K562 (cell line): ENCODE measurements around the gene RBFA. TPM values are rescaled to one million over a fixed set of nuclear protein-coding genes. Genes with fewer than 3 reads are reported as not detected.

Experiments used
- ATAC-seq: fragments of 200-7000 bp; cut with Tn5 transposase; 3 replicates; pipeline ENCODE4 v1.9.1; 2020; ENCODE audit warnings: moderate library complexity
- BruUV-seq: library from RNA; stranded (reverse); fragments of 400-500 nt; replicated peaks from 2 replicates; lab custom pipeline; 2021; lab: Mats Ljungman, UMichigan
- CTCF ChIA-PET: fragments of 300-600 bp; formaldehyde crosslinking; extraction: SDS; loops from one replicate; lab custom pipeline; 2021; ENCODE audit warnings: low intra/inter-chr PET ratio; lab: Yijun Ruan, JAX
- POLR2A ChIA-PET: fragments of 300-600, 350-650 bp; sonication (Branson Sonifier 250); formaldehyde crosslinking; extraction: SDS; loops from one replicate; lab custom pipeline; 2021; ENCODE audit warnings: antibody characterized with exemption, inconsistent platforms; lab: Yijun Ruan, JAX
- DNase-seq, 4 experiments: peaks; one replicate each; pipeline versions ENCODE4 v3.0.0 to v3.0.0-alpha.2; 2011 to 2018; ENCODE audit warnings: low spot score in 3 of 4, mixed read lengths in 3 of 4; ENCODE audit errors: extremely low read depth in 1 of 4
- FAIRE-seq: peaks from 2 replicates; lab custom pipeline; 2011; peaks lifted over from hg19 to GRCh38; lab: Jason Lieb, UNC
- H2AFZ ChIP-seq: 2 replicates; pipeline ENCODE4 v1.6.0; 2011; ENCODE audit warnings: low read depth, low read length, control low read depth, inconsistent platforms
- H3K27ac ChIP-seq: fragments of 200-600 bp; 3 replicates; pipeline ENCODE4 v1.8.0; 2011; ENCODE audit warnings: low read depth, mild to moderate bottlenecking, control low read depth, inconsistent platforms, low read length, moderate library complexity, mixed read lengths; ENCODE audit errors: extremely low read depth
- H3K27me3 ChIP-seq, 2 experiments: fragments of 300-600 bp in 1 of 2; 2 replicates in 1 of 2; 3 replicates in 1 of 2; pipeline versions ENCODE4 v1.6.0 to v1.8.0; 2011; ENCODE audit warnings: inconsistent platforms in 2 of 2, low read length in 2 of 2, mild to moderate bottlenecking in 1 of 2, mixed read lengths in 1 of 2, moderate library complexity in 1 of 2; ENCODE audit not compliant: control insufficient read depth in 2 of 2, insufficient read depth in 2 of 2
- H3K36me3 ChIP-seq: fragments of 300-600 bp; 3 replicates; pipeline ENCODE4 v1.8.0; 2011; ENCODE audit warnings: mild to moderate bottlenecking, low read length, inconsistent platforms; ENCODE audit not compliant: control insufficient read depth, insufficient read depth
- H3K4me1 ChIP-seq, 2 experiments: fragments of 200-600 bp in 1 of 2; replicated peaks in 1 of 2; 2 replicates in 1 of 2; 3 replicates in 1 of 2; pipeline versions ENCODE4 v1.5.1 to v1.8.0; 2011; ENCODE audit warnings: inconsistent platforms in 2 of 2, low read length in 2 of 2, mild to moderate bottlenecking in 1 of 2, mixed read lengths in 1 of 2, moderate library complexity in 1 of 2; ENCODE audit not compliant: control insufficient read depth in 2 of 2, insufficient read depth in 2 of 2
- H3K4me2 ChIP-seq: 2 replicates; pipeline ENCODE4 v1.6.1; 2011; ENCODE audit warnings: low read length, control low read depth, inconsistent platforms, mixed read lengths; ENCODE audit not compliant: insufficient read depth
- H3K4me3 ChIP-seq: fragments of 200-600 bp; sonication (generic), shearing (Covaris generic); 2 replicates; pipeline ENCODE4 v1.5.1; 2016; ENCODE audit warnings: control low read depth, inconsistent platforms
- H3K79me2 ChIP-seq: fragments of 200-600 bp; 3 replicates; pipeline ENCODE4 v1.8.0; 2011; ENCODE audit warnings: low read length, inconsistent platforms; ENCODE audit not compliant: control insufficient read depth, insufficient read depth
- H3K9ac ChIP-seq, 2 experiments: 2 replicates each; pipeline versions ENCODE4 v1.6.0 to v1.6.1; 2011; ENCODE audit warnings: low read depth in 2 of 2, low read length in 2 of 2, control low read depth in 1 of 2, inconsistent platforms in 1 of 2, mild to moderate bottlenecking in 1 of 2, mixed read lengths in 1 of 2; ENCODE audit not compliant: insufficient read depth in 1 of 2
- H3K9me1 ChIP-seq: one replicate; pipeline ENCODE4 v1.6.0; 2011; ENCODE audit warnings: inconsistent platforms, mild to moderate bottlenecking, low read length, moderate library complexity; ENCODE audit not compliant: control insufficient read depth, insufficient read depth
- H3K9me3 ChIP-seq: replicated peaks from 2 replicates; pipeline ENCODE4 v1.5.1; 2011; ENCODE audit warnings: low read depth, low read length, inconsistent platforms; ENCODE audit not compliant: control insufficient read depth, insufficient read depth
- H4K20me1 ChIP-seq: replicated peaks from 2 replicates; pipeline ENCODE4 v1.6.1; 2011; ENCODE audit warnings: low read length, inconsistent platforms, mixed read lengths; ENCODE audit not compliant: control insufficient read depth, insufficient read depth
- ARHGAP35 ChIP-seq: fragments of 450-650 bp; IDR thresholded peaks from 2 replicates; pipeline ENCODE4 v1.6.1; 2018; ENCODE audit not compliant: partially characterized antibody
- CHD1 ChIP-seq: fragments of 200-600 bp; sonication (generic); IDR thresholded peaks from one replicate; pipeline ENCODE4 v1.6.1; 2012; ENCODE audit warnings: mild to moderate bottlenecking, moderate library complexity, low read length, inconsistent platforms
- KAT7 ChIP-seq: sonication (generic); formaldehyde crosslinking; IDR thresholded peaks from 2 replicates; pipeline ENCODE4 v1.8.0; 2022; ENCODE audit warnings: missing genetic modification reagents, mild to moderate bottlenecking, borderline replicate concordance
- KLF13 ChIP-seq: fragments of 450-650 bp; IDR thresholded peaks from 2 replicates; pipeline ENCODE4 v1.6.1; 2016; ENCODE audit warnings: missing genetic modification characterization, low read depth, mild to moderate bottlenecking, missing compliant biosample characterization, moderate library complexity, borderline replicate concordance
- PURB ChIP-seq: sonication (generic); formaldehyde crosslinking; IDR thresholded peaks from 2 replicates; pipeline ENCODE4 v1.9.0; 2021; ENCODE audit warnings: low read depth, mild to moderate bottlenecking, missing genetic modification reagents
- SMARCE1 ChIP-seq: fragments of 450-650 bp; IDR thresholded peaks from 2 replicates; pipeline ENCODE4 v1.7.1; 2016; ENCODE audit warnings: mild to moderate bottlenecking
- TBL1XR1 ChIP-seq, 2 experiments: IDR thresholded peaks; 2 replicates each; pipeline ENCODE4 v1.6.1; 2012; ENCODE audit warnings: improper control_type of control experiment in 2 of 2, low read length in 2 of 2, mild to moderate bottlenecking in 1 of 2
- WHSC1 ChIP-seq: IDR thresholded peaks from one replicate; pipeline ENCODE4 v1.6.1; 2012; ENCODE audit warnings: low read length, control low read depth, inconsistent platforms
- ZBTB7A ChIP-seq: IDR thresholded peaks from 2 replicates; pipeline ENCODE4 v1.6.1; 2011; ENCODE audit warnings: low read depth, mild to moderate bottlenecking, low read length, moderate library complexity, borderline replicate concordance; ENCODE audit not compliant: control insufficient read depth
- ZNF316 ChIP-seq: fragments of 450-650 bp; IDR thresholded peaks from 2 replicates; pipeline ENCODE4 v1.6.1; 2016
- ZNF431 ChIP-seq: sonication (generic); formaldehyde crosslinking; IDR thresholded peaks from 2 replicates; pipeline ENCODE4 v1.8.0; 2022; ENCODE audit warnings: mild to moderate bottlenecking, missing genetic modification reagents
- ZNF518B ChIP-seq: fragments of 250-450 bp; sonication (Bioruptor Pico); IDR thresholded peaks from 2 replicates; pipeline ENCODE4 v1.5.0; 2021; ENCODE audit warnings: mild to moderate bottlenecking, moderate library complexity
- WGBS: fragments of 100-300 bp; shearing (Covaris generic); methylation state at CpG from one replicate; pipeline ENCODE4 v1.1.6; 2016; ENCODE audit warnings: low coverage, mixed read lengths; ENCODE audit not compliant: insufficient coverage; ENCODE audit errors: missing lambda C conversion rate; 5-methylcytosine and 5-hydroxymethylcytosine counted together
- in situ Hi-C: fragments of 300-500 bp; cut with MboI; formaldehyde crosslinking; loops from 4 replicates; pipeline ENCODE4 v1.15.0; 2018; ENCODE audit warnings: inconsistent platforms, mixed read lengths
- intact Hi-C: fragments of 100-400 bp; cut with micrococcal nuclease; formaldehyde crosslinking; loops from 2 replicates; pipeline ENCODE4 v1.14.2; 2022
- polyA plus RNA-seq, 8 experiments: library from polyadenylated mRNA; depleted of rRNA in 4 of 8; stranded (reverse) in 5 of 8; unstranded in 3 of 8; fragments of >200 nt; fragmentation: Nextera tagmentation in 2 of 8; fragmentation: Illumina TruSeq in 1 of 8; extraction: Ambion mirVana in 2 of 8; extraction: Trizol in 1 of 8; gene quantifications; 2 replicates each; pipeline versions ENCODE4 v1.2.1 to v1.2.3, GENCODE V29; 2011 to 2014; ENCODE audit warnings: inconsistent platforms in 1 of 8, missing spikeins in 1 of 8
- total RNA-seq, 7 experiments: library from RNA; depleted of rRNA in 6 of 7; stranded (reverse); fragments of >200 nt in 6 of 7; fragmentation: Illumina TruSeq in 2 of 7; extraction: Trizol in 2 of 7; gene quantifications; 2 replicates each; pipeline versions ENCODE4 v1.2.1 to v1.2.3, GENCODE V29; 2011 to 2021; ENCODE audit warnings: low replicate concordance in 1 of 7
- TF ChIP-seq, protein P1 (sequence below): fragments of 150-350 bp; conservative IDR thresholded peaks from 2 replicates; pipeline ENCODE4 v1.6.1; 2014; ENCODE audit warnings: low read length
- TF ChIP-seq, protein P2 (sequence below): fragments of 450-650 bp; IDR thresholded peaks from 2 replicates; pipeline ENCODE4 v1.6.1; 2017; ENCODE audit warnings: mild to moderate bottlenecking, moderate library complexity

RBFA gene
- total and polyA plus RNA-seq, 9 of the 15 experiments (the other 6 are each of a cell fraction or from before 2014, with no cell fraction given), result 3.4 to 41.9 (median 25.8) TPM

GRCh38 chr18:80023173-80023572, 11.1 kb upstream of the RBFA start (continued):
- TF ChIP-seq PURB (CRISPR knock-in tag) (no peak), WHSC1 (no peak), ARHGAP35 (no peak), TBL1XR1 (IDR thresholded peaks at IDR 0.05; ENCODE audit: low read length in 2 of 2) (no peak), ZNF518B (CRISPR knock-in tag) (no peak), ZNF431 (CRISPR knock-in tag) (no peak)

GRCh38 chr18:80026363-80026762, 7.9 kb upstream of the RBFA start:
- FAIRE-seq (no peak), ATAC-seq (no peak), DNase-seq (no peak)
- CTCF ChIA-PET, result no interaction called here
- Histone ChIP-seq H4K20me1 (no peaks in the 10 kb centered on the region), H3K36me3 (no peaks in the 10 kb centered on the region), H3K27me3 (no peaks in the 10 kb centered on the region), H3K79me2 (no peaks in the 10 kb centered on the region), H3K9me1 (no peaks in the 10 kb centered on the region), H3K4me1 (peaks cover 0 to 4% of the 10 kb centered on the region in 2 experiments; a peak in 2 of 5 replicates), H3K4me3 (no peak overlapping the region), H3K9me3 (peaks cover 15% of the 10 kb centered on the region), H3K27ac (no peak overlapping the region), H3K9ac (no peak overlapping the region), H3K4me2 (no peak overlapping the region), H2AFZ (no peak overlapping the region)
- BruUV-seq, result no TSS peak
- TF ChIP-seq SMARCE1, result no peak
- TF ChIP-seq, protein P1, sequence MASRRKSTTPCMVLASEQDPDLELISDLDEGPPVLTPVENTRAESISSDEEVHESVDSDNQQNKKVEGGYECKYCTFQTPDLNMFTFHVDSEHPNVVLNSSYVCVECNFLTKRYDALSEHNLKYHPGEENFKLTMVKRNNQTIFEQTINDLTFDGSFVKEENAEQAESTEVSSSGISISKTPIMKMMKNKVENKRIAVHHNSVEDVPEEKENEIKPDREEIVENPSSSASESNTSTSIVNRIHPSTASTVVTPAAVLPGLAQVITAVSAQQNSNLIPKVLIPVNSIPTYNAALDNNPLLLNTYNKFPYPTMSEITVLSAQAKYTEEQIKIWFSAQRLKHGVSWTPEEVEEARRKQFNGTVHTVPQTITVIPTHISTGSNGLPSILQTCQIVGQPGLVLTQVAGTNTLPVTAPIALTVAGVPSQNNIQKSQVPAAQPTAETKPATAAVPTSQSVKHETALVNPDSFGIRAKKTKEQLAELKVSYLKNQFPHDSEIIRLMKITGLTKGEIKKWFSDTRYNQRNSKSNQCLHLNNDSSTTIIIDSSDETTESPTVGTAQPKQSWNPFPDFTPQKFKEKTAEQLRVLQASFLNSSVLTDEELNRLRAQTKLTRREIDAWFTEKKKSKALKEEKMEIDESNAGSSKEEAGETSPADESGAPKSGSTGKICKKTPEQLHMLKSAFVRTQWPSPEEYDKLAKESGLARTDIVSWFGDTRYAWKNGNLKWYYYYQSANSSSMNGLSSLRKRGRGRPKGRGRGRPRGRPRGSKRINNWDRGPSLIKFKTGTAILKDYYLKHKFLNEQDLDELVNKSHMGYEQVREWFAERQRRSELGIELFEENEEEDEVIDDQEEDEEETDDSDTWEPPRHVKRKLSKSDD, result no peak
- no peak for TF ChIP-seq KAT7 (CRISPR knock-in tag)
- no peak for TF ChIP-seq ARHGAP35
- no peak for TF ChIP-seq ZNF316
- no peak for TF ChIP-seq ZBTB7A
- no peak for TF ChIP-seq CHD1
- TF ChIP-seq, protein P2, sequence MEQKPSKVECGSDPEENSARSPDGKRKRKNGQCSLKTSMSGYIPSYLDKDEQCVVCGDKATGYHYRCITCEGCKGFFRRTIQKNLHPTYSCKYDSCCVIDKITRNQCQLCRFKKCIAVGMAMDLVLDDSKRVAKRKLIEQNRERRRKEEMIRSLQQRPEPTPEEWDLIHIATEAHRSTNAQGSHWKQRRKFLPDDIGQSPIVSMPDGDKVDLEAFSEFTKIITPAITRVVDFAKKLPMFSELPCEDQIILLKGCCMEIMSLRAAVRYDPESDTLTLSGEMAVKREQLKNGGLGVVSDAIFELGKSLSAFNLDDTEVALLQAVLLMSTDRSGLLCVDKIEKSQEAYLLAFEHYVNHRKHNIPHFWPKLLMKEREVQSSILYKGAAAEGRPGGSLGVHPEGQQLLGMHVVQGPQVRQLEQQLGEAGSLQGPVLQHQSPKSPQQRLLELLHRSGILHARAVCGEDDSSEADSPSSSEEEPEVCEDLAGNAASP, result no peak
- no peak for TF ChIP-seq KLF13 (tag)
- WGBS, result 44% methylated on average over 7 of the region's 7 CpGs
- POLR2A ChIA-PET, result no interaction called here
- in situ Hi-C loops (no loop called here), intact Hi-C loops (no loop called here)
